Astrocyte (in vitro differentiated cells and primary cell): ENCODE data around the gene PPP2R5C.

Experiments used
- EZH2 ChIP-seq: IDR thresholded peaks from 2 replicates; pipeline ENCODE4 v1.6.1; 2012; ENCODE audit warnings: mild to moderate bottlenecking, low read length, inconsistent platforms; ENCODE audit not compliant: insufficient read depth
- TF ChIP-seq, protein P1 (sequence below): IDR thresholded peaks from 2 replicates; pipeline ENCODE4 v1.5.1; 2011; ENCODE audit warnings: low read depth, mild to moderate bottlenecking, inconsistent platforms, low read length, moderate library complexity; ENCODE audit not compliant: insufficient read depth

DNA sequence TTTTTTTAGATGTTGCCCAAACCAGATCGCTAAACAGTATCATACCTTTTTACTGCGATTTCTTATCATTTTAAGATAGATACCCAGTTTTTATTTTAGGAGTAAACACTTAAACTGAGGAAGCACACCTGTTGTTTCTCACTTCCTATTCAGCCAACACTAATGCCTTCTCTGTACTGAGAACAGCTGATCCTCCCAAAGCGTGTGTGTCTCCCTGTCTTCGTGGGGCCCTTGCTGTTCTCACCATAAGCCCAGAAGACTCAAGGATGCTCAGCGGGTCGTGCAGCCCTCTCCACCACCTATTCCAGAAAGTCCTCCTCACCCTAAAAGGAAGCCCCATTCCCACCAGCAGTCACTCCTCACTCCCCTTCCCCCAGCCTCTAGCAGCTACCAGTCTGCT lies 14.8 kb downstream of the PPP2R5C start:
- TF ChIP-seq, protein P1, sequence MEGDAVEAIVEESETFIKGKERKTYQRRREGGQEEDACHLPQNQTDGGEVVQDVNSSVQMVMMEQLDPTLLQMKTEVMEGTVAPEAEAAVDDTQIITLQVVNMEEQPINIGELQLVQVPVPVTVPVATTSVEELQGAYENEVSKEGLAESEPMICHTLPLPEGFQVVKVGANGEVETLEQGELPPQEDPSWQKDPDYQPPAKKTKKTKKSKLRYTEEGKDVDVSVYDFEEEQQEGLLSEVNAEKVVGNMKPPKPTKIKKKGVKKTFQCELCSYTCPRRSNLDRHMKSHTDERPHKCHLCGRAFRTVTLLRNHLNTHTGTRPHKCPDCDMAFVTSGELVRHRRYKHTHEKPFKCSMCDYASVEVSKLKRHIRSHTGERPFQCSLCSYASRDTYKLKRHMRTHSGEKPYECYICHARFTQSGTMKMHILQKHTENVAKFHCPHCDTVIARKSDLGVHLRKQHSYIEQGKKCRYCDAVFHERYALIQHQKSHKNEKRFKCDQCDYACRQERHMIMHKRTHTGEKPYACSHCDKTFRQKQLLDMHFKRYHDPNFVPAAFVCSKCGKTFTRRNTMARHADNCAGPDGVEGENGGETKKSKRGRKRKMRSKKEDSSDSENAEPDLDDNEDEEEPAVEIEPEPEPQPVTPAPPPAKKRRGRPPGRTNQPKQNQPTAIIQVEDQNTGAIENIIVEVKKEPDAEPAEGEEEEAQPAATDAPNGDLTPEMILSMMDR: no peak
- no peak for TF ChIP-seq EZH2
